ENCODE data around the gene PSMC4.

DNA sequence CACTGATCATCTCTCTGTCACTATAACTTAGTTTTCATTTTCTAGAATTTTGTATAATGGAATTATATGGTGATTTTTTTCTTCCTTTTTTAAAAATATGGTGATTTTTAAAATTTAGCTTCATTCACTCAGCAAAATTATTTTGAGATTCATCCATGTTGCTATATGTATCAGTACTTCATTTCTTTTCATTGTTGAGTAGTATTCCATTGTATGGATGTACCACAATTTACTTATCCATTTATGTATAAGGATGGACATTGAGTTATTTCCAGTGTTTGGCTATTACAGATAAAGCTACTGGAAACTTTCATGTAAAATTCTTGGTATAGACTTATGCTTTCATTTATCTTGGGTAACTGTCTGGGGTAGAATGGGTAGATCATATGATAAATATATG is 38.7 kb downstream of the PSMC4 start:
- TF ChIP-seq, protein P1, sequence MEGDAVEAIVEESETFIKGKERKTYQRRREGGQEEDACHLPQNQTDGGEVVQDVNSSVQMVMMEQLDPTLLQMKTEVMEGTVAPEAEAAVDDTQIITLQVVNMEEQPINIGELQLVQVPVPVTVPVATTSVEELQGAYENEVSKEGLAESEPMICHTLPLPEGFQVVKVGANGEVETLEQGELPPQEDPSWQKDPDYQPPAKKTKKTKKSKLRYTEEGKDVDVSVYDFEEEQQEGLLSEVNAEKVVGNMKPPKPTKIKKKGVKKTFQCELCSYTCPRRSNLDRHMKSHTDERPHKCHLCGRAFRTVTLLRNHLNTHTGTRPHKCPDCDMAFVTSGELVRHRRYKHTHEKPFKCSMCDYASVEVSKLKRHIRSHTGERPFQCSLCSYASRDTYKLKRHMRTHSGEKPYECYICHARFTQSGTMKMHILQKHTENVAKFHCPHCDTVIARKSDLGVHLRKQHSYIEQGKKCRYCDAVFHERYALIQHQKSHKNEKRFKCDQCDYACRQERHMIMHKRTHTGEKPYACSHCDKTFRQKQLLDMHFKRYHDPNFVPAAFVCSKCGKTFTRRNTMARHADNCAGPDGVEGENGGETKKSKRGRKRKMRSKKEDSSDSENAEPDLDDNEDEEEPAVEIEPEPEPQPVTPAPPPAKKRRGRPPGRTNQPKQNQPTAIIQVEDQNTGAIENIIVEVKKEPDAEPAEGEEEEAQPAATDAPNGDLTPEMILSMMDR (IDR thresholded peaks at IDR 0.05) = no peak
- no peak for TF ChIP-seq POLR2AphosphoS5 (IDR thresholded peaks at IDR 0.05; ENCODE audit: low read depth, low read length)
- TF ChIP-seq, protein P2, sequence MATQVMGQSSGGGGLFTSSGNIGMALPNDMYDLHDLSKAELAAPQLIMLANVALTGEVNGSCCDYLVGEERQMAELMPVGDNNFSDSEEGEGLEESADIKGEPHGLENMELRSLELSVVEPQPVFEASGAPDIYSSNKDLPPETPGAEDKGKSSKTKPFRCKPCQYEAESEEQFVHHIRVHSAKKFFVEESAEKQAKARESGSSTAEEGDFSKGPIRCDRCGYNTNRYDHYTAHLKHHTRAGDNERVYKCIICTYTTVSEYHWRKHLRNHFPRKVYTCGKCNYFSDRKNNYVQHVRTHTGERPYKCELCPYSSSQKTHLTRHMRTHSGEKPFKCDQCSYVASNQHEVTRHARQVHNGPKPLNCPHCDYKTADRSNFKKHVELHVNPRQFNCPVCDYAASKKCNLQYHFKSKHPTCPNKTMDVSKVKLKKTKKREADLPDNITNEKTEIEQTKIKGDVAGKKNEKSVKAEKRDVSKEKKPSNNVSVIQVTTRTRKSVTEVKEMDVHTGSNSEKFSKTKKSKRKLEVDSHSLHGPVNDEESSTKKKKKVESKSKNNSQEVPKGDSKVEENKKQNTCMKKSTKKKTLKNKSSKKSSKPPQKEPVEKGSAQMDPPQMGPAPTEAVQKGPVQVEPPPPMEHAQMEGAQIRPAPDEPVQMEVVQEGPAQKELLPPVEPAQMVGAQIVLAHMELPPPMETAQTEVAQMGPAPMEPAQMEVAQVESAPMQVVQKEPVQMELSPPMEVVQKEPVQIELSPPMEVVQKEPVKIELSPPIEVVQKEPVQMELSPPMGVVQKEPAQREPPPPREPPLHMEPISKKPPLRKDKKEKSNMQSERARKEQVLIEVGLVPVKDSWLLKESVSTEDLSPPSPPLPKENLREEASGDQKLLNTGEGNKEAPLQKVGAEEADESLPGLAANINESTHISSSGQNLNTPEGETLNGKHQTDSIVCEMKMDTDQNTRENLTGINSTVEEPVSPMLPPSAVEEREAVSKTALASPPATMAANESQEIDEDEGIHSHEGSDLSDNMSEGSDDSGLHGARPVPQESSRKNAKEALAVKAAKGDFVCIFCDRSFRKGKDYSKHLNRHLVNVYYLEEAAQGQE (IDR thresholded peaks at IDR 0.05; ENCODE audit: insufficient read depth in 1 of 2, low read depth in 2 of 2, low read length in 1 of 2) = no peak
- no peak for TF ChIP-seq SIN3A (IDR thresholded peaks at IDR 0.05; ENCODE audit: borderline replicate concordance, insufficient read depth, low read depth, low read length)
- TF ChIP-seq TCF7L2 (IDR thresholded peaks at IDR 0.05; ENCODE audit: low read depth, low read length) = no peak
